ENCODE measurements around the gene PPP4R4.

The PPP4R4 gene

DNA sequence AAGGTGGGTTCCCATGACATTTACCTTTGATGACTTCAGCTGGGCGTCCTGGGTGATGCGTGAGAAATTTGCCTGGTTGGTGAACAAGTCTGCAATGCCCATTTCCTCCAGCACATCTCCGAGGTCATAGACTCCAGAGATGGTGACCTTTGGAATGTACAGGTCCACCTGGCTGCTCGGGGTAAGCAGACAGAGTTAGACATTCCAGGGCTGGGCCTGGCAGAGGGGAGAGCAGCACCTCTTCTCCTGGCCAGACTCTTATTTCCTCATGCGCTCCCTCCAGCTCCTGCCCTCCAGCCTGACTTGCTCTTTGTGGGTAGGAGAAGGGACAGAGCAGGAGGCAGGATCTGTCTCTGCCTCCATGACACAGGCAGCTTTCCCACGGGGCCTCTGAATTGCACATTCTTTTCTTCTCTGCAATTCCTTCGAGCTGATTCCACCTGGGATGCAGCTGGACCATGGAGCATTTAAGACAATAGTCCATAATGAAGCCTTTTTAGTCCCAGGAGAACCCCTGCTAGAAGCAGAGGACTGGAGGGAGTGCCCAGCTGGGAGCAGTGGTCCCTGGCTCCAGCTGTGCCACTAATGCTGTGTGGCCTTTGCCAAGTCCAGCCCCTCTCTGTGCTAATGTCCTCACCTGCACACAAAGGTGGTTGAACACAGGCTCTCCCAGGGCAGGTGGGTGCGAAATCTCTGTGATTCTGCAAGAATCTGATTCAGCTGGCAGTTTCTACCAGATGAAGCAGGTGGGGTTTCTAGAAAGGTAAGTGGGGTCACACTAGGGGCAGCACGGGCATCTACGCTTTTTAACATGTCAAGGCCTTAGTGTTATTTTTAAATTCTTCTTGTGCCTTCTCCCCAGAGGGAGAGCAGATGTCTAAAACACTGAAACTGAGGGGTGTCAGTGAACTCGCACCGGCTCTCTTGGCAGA is 132.2 kb downstream of the PPP4R4 start:
- DNase-seq (ENCODE audit: low spot score), result no peak

DNA sequence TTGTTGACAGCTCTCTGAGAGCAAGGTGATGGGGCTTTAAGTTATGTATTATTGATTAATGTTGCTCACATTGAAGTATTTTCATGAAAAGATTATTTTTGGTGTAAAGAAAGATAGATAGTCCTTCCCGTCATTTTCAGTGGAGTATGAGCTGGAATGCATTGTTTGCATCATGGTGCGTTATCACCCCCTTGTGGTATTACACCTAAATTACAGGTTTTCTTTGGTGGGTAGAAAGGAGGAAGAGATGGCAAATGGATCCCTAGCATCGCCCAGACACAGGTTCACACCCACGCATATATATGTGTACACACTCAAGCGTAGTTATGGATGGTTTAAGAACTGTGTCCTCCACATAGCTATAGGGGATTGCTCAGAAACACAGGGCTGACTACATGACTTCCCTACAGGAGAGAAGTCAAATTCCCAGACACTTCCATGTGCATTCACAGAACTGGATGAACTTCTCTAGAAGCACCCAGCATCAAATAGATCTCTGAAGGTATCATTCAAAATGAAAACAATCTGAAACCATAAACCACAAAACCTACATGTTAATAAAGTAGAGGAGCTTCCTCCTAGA is 133.4 kb downstream of the PPP4R4 start:
- no peak for DNase-seq (ENCODE audit: low spot score)

DNA sequence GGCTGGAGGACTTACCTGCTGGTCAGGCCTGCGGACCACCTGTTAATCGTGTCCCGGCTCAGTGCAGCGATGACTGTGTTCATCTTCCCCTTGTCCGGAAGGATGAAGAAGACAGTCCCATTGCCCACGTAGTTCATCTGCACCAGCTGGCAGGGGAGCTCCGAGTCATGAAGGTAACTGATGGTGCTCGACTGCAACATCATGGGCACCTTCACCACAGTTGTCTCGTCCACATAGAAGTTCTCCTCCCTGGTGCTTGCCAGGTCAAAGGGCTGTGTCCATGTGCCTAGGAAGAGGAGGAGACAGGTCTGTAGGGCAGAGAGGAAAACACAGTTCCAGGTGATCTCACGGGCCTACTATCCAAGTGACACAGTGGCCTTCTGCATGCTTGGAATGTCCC is 135.6 kb downstream of the PPP4R4 start:
- DNase-seq (ENCODE audit: low spot score), result no peak

DNA sequence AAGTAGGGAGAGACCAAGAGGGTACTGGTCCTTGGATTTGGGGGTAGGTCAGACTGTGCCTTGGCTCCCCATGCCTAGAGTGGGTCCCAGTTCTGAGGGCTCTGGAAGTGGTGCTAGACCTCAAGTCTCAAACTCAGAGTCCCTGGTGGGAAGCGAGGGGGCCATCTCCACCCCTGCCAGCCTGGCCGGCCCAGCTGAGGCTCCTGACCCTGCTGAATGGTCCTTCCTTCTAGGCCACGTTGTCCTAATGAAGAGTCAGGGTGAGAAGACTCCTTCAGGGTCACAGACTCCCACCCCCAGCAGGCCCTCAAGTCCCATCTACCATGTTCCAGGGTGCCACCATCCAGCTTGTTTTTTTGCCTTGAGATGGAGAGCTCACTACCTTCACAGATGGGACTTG is 136.1 kb downstream of the PPP4R4 start:
- DNase-seq (ENCODE audit: low spot score), result no peak

DNA sequence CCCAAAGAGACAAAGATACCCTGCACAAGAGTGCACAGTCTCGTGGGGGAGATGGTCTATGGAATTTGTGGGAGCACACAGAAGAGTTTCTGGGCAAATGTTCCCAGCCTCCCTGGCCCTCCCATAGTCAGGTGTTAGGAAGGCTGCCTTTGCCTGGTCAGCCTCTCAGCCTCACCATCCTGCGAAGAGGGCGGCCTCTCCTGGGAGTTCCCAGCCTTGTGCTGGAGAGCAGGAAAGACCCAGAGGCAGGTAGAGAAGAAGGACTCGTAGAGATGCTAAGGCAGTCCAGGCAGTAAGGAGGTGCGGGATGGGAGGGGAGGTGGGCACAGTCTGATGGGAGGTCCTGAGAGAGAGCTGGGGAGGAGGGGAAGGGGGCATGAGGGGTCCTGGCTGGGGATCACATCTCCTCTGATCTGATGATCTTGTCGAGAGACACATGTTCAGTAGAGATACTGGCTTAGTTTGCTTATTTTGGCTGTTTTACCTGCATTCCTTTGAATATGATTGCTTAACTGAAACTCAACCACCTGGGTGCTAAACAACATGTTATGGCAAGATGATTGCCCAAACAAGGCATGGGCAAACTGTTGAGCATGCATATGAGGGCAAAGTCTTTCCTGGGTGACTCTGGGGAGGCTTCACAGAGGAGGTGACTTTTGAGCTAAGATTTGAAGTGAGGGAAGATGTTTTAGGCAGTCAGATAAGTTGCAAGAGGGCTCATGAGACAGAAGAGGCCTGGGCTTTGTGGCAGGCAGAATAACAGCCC is 138.5 kb downstream of the PPP4R4 start:
- no peak for DNase-seq (ENCODE audit: low spot score)

DNA sequence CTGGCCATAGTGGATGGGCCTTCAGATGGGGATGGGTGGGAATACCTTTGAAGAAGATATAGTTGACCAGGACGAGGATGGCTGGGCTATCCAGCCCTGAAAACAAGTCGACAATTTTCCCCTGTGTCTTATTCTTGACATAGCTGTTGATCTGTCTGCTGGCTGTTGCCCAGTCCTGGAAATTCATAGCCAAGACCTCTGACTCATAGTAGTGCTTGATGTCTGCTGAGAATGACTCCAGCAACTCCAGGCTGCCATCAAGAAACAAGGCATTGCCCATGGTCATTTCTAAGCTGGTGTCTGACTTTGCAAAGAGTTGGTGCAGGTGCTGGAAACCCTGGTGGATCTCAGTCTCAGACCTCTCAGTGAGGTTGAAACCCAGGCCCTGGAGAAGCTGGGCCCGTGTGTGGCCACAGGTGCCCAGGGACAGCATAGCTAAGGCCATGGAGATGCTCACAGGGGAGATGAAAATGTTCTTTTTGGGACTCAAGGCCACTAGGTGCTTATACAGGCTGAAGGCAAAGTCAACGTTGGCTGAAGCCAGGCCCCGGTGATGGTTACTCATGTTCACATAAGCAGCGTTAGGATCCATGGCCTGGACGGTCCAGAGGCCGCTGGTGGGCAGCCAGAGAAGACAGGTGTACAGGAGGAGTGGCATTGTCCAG is 140.0 kb downstream of the PPP4R4 start:
- DNase-seq (ENCODE audit: low spot score), result no peak

DNA sequence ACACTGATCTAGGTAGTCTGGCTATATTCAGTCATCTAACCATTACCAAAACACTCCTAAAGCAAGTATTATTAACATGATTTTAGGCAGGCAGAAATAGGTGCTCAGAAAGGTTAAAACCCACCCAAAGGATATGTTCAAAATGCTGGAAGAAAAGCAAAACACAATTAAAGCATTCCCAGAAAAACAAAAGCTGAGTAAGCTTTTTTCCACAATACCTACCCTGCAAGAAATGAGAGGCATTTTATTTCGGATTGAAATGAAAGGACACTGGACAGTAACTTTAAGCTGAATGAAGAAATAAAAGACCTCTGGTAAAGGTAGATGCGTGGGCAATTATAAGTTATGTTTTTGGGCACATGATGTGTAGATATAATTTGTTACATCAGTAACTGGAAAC is 140.8 kb downstream of the PPP4R4 start:
- DNase-seq (ENCODE audit: low spot score), result no peak

DNA sequence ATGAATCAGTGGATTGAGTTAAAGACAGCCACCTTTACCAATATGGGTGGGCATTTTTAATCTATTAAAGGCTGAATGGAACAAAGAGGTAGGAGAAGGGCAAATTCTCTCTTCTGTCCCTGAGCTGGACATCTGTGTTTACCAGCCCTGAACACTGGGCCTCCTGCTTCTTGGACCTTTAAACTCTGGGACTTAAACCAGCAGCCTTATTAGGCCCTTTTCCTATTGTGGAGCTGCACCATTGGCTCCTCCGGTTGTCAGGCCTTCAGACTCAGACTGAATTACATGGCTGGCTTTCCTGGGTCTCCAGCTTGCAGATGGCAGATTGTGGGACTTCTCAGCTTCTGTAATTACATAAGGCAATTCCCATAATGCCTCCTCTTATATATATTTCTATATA is 142.6 kb downstream of the PPP4R4 start:
- DNase-seq (ENCODE audit: low spot score), result no peak

DNA sequence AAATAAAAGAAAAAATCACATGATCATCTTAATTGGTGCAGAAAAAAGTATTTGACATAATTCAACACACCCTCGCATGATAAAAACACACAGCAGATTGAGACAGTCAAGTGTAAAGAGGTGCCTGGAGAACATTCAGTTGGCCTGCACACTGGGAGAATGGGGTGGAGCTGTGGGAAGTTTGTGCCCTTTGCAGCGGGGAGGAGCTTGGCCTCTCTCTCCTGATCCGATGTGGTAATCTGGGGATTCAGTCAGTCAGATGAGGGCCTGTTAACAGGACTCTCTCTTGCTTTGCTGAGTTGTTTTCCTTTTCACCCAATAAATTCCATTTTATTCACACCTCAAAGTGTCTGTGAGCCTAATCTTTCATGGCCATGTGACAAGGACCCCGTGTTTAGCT is 143.1 kb downstream of the PPP4R4 start:
- DNase-seq (ENCODE audit: low spot score), result no peak

DNA sequence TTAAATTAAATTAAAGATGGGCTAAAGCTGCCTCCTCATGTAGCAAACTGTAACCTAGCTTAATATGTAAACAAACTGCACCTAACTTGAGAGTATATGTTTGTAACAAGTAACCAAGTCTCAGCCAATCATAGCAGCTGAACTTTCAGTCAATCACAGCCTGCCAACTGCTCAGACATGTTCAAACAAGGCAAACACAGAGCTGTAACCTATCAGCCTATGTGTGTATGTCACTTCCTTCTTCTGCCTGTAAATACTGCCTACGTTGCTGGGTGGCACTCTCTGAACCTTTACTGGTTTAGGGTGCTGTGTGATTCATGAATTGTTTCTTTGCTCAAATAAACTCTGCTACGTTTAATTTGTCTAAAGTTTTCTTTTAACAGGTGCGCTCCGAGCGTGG is 146.1 kb downstream of the PPP4R4 start:
- DNase-seq (ENCODE audit: low spot score), result no peak

DNA sequence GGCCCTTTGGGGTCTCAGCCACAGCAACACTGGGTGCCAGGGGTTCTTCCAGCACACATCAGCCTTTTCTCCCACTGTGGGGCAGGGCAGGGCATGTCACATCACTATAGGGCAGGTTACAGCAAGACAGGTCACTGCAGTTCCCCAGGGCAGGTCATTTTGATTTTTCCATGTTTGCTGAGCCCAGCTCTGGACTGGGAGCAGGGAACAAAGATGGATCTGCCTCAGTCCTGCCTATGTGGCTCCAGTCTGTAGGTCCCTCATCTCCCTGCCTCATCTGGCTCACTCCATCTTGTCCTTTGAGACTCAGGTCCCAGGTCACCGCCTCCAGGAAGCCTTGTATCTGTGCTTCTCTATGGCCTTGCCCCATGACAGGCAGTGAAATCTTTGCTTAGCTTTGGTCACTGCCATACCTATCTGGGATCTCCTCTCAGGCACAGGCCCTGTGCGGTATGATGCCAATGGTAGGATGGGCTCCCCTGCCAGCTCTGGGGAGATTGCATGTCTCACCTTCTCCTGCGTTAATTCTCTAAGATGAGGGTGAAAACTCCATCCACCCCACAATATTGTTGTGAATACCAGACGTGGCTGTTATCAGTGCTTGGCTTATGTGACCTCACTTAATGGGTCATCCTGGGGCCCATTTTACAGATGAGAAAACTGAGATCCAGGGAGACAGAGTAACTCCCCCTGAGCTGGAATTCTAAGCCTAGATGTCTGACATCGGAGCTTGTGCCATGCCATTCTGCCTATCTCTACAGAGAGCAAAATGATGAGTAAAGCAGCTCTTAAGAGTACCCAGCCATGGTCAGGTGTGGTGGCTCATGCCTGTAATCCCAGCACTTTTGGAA is 147.5 kb downstream of the PPP4R4 start:
- DNase-seq (ENCODE audit: low spot score), result no peak

DNA sequence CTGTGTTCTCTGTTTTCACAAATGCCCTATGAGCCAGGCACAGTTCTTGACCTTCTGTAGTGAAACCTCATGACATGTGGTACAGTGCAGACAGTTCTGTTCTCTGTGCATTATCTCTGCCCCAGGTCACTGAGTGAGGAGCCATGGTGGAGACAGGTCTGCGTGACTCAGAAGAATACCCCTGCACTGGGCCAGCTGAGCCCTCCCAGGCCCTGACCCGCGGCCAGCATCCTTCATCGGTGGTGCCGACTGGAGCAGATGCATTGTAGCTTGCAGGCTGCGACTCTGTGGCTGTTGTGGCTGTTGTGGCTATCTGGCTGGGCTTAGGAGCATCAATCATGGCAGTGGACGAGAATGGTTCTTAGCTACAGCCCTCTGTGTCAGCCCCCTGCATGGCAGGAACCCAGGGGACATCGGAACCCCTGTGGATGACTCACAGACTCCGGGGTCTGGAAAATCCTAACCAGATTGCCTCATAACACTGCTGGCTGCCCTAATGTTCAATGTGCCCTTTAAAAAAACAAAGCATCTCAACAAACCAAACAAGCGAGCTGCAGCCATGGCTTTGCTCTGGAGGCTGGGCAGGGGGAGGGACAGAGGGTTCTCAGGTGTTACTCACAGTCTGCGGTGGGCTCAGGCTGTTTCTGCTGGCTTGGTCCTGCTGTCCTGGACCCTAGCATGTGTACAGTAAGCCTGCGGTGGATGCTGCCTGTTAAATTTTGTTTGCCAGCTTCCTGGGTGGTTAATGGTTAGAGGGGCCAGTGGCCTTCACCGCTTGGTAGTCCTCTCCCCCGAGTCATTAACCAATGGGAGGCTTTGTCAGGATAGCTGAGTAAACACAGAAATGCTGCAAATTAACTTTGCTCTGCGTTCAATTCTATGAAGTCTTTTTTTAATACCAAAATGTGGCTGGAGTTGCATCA is 148.8 kb downstream of the PPP4R4 start, which contains the start of gene SERPINA6:
Gene SERPINA6, minus strand, starts transcription at position 689 of the 923 bp plus-strand sequence. CDS start 8,688 bp downstream, outside the sequence.
- no peak for DNase-seq (ENCODE audit: low spot score)

DNA sequence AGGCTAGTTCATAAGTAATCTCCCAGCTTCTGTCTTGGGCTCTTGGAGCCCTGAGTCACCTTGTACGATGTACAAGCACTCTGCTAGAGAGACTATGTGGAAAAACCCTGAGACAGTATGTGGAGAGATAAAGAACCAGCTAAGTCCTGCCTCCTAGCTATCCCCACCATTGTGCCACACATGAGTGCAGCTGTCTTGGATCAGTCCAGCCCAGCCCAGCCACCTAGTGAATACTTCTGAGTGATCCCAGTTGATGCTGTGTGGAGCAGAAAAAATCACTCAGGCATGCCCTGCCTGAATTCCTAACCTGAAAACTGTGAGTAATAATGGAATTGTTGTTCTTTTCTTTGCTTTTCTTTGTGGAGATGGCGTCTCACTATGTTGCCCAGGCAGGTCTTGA is 154.1 kb downstream of the PPP4R4 start:
- DNase-seq (ENCODE audit: low spot score), result no peak

Measured in CD4-positive, alpha-beta T cell treated with Interleukin-6 at 100 ng/mL for 8 hours (primary cell).